Measurements from ENCODE around the gene COL25A1.
"Not testable (repeated sequence)": the region's sequence is repeated elsewhere in the genome, so short reads cannot be mapped to it uniquely, and the experiment has no call there.

COL25A1 gene

DNA sequence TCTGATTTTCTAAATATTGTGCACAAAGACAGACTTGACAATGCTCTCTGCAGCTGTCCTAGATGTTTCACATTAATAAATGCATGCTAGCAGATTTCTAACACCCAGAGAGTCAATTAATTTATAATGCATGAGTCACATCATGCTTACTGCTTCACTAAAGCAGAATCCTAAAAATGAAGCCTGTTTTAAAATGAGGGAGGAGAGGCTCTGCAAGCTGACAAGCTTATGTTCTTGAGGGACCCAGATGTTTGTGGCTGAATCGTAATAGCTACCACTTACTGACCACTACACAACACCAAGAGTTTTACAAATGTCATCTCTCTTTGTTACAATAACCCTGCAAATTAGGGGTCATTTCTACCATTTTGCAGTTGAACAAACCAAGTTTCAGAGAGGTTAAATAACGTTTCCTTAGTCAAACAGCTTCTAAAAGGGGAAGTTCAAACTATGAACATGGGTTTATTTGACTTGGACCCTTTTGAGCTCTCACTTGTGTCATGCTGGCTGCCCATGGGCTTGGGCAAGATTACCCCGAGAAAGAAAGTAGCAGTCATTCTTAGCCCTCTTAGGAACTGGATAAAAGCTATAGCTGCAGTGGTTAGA is 276.9 kb downstream of the COL25A1 start:
- DNase-seq (ENCODE audit: low read depth): no peak
- TF ChIP-seq, protein P1, sequence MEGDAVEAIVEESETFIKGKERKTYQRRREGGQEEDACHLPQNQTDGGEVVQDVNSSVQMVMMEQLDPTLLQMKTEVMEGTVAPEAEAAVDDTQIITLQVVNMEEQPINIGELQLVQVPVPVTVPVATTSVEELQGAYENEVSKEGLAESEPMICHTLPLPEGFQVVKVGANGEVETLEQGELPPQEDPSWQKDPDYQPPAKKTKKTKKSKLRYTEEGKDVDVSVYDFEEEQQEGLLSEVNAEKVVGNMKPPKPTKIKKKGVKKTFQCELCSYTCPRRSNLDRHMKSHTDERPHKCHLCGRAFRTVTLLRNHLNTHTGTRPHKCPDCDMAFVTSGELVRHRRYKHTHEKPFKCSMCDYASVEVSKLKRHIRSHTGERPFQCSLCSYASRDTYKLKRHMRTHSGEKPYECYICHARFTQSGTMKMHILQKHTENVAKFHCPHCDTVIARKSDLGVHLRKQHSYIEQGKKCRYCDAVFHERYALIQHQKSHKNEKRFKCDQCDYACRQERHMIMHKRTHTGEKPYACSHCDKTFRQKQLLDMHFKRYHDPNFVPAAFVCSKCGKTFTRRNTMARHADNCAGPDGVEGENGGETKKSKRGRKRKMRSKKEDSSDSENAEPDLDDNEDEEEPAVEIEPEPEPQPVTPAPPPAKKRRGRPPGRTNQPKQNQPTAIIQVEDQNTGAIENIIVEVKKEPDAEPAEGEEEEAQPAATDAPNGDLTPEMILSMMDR (conservative IDR thresholded peaks at IDR 0.05; ENCODE audit: control insufficient read depth, insufficient read depth, low read depth, low read length): no peak
- no peak overlapping the region for H3K4me3 ChIP-seq (ENCODE audit: control insufficient read depth, low read depth, low read length)

DNA sequence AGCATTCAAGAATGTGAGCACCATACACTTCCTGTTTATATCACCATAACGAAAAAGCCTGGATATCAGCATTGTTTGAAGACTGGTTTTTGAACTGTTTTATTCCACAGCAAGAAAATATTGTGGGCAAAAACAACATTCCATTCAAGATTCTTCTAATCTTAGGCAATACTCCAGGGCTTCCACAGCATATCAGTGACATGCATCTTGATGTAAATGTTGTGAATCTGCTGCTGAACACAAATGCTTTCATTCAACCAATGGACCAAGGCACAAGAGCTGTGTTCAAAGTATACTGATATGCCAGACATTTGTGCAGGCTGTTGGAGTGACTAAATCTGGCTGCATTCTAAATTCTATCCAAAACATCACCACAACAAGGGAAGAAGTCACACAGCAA is 279.5 kb downstream of the COL25A1 start:
- DNase-seq (ENCODE audit: low read depth): no peak
- no peak overlapping the region for H3K4me3 ChIP-seq (ENCODE audit: control insufficient read depth, low read depth, low read length)
- TF ChIP-seq, protein P1 (conservative IDR thresholded peaks at IDR 0.05; ENCODE audit: control insufficient read depth, insufficient read depth, low read depth, low read length): no peak

DNA sequence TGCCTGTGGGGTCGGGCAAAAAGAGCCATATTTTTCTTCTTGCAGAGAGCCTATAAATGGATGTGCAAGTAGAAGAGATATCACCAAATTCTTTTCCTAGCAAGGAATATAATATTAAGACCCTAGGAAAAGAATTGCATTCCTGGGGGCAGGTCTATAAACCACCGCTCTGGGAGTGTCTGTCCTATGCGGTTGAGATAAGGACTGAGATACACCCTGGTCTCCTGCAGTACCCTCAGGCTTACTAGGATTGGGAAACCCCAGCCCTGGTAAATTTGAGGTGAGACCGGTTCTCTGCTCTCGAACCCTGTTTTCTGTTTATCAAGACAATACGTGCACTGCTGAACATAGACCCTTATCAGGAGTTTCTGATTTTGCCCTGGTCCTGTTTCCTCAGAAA is 280.8 kb downstream of the COL25A1 start:
- not testable (repeated sequence) for H3K4me3 ChIP-seq (ENCODE audit: control insufficient read depth, low read depth, low read length); DNase-seq (ENCODE audit: low read depth)

DNA sequence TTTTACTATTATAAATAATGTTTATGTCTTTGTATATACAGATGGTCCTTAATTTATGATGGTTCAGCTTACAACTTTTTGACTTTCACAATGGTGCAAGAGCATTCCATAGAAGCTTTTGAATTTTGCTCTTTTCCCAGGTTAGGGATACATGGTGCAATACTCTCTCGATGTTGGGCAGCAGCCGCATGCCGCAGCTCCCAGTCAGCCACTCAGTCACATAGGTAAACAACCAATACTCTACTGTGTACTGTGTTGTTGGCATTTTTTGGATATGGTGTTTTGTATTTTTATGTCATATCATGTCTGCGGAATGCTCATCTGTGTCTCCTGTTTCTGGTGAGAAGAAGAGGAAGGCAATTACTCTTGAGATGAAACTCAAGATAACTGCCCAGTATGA is 281.6 kb downstream of the COL25A1 start:
- TF ChIP-seq, protein P1 (conservative IDR thresholded peaks at IDR 0.05; ENCODE audit: control insufficient read depth, insufficient read depth, low read depth, low read length): no peak
- DNase-seq (ENCODE audit: low read depth): no peak
- no peak overlapping the region for H3K4me3 ChIP-seq (ENCODE audit: control insufficient read depth, low read depth, low read length)

DNA sequence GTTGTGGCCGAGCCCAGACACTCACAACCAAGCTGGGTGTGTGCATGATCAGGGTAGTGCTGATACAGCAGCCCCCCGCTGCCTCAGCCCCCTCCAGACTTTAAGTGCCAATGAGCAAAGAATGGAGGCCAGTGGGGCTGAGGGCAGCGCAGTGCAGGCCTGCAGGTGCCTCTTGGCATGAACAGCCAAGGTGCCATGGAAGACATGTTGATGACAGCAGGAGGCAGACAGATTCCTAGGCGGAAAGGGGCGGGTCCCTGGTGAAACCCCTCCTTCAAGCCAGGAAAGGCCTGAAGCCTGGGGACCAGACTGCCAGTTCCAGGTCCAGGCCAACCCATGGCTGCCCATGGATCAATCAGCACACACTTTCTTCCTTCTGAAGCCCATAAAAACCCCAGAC is 286.3 kb downstream of the COL25A1 start:
- DNase-seq (ENCODE audit: low read depth): no peak
- no peak overlapping the region for H3K4me3 ChIP-seq (ENCODE audit: control insufficient read depth, low read depth, low read length)
- TF ChIP-seq, protein P1 (conservative IDR thresholded peaks at IDR 0.05; ENCODE audit: control insufficient read depth, insufficient read depth, low read depth, low read length): no peak

DNA sequence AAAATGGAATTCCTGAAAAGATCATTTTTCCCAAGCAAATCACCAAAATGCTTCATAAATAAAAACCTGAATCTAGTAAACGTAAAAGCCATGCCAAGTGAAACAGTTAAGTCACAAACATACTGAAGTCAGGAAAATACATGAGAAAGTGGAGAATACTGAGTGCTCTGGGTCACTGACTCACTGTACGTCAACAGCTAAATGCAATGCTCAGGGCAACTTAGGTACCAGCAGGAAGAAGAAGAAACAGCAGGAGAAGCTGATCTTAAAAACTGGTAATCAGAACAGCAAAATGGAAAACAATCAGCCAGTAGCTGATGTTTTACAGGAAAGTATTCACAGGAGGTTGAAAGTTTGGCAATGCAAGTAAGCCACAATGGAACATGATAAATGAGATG is 287.0 kb downstream of the COL25A1 start:
- no peak for DNase-seq (ENCODE audit: low read depth)
- TF ChIP-seq, protein P1 (conservative IDR thresholded peaks at IDR 0.05; ENCODE audit: control insufficient read depth, insufficient read depth, low read depth, low read length): no peak
- no peak overlapping the region for H3K4me3 ChIP-seq (ENCODE audit: control insufficient read depth, low read depth, low read length)

DNA sequence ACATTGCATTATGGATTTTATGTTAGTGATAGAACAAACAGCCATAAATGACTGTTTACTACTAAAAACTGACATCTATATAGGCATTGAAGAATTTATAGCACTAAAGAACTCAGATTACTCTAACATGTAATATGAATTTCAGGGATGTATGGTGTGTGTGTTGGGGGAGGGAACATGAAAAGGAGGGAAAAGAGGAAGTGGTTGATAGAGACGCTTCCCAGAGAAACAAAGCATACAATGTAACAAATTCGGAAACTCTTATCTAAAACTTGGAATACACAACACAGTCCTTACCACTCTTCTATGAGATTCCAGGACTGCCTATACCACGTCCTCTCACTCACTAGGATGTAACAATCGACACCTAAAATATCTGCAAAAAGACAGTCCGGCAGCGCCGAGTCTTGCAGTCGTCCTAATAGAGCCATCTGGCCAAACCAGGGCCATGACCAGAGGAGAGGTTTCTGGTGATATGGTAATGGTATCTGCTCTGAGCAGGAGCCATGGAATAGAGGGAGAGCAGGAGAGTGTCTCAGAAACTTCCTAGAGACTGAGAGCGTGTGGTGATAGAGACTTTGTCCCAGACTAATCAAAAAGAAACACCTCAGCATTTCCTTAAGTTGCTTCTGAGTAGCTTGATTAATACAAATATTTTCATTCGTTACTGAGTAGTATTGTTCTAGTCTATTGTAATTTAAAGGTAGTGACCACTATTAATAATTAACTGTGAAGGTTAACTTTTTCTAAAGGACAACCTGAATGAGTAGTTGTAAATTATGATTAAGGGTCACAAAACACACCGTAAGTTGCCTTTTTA is 287.7 kb downstream of the COL25A1 start:
- TF ChIP-seq, protein P1 (conservative IDR thresholded peaks at IDR 0.05; ENCODE audit: control insufficient read depth, insufficient read depth, low read depth, low read length): no peak
- H3K4me3 ChIP-seq (ENCODE audit: control insufficient read depth, low read depth, low read length): no peak overlapping the region
- DNase-seq (ENCODE audit: low read depth): no peak

All from fibroblast of mammary gland (primary cell).